Endothelial cell of hepatic sinusoid (primary cell): Measurements from ENCODE around the gene ITCH.
"Not testable (repeated sequence)": the region's sequence is repeated elsewhere in the genome, so short reads cannot be mapped to it uniquely, and the experiment has no call there.

Source experiments
- in situ Hi-C: cut with HindIII; loops from 2 replicates; pipeline ENCODE4 v1.10.0; 2017; ENCODE audit warnings: low sequenced_read_pairs

The ITCH gene

DNA sequence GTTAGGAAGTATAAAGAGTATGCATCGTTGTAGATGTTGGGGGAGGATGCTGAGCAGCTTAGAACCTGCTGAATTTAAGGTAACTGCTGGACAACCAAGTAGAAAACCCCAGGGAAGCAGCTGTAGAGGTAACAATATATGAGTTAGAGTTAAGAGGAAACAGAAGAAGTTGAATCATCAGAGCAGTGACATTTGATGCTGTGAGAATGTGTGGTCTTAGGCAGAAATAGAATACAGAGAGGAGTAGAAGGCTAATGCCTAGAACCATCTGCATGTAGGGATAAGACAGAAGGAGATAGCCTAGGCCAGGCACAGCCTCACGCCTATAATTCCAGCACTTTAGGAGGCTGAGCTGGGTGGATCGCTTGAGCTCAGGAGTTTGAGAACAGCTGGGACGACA is 130.6 kb downstream of the ITCH start:
- in situ Hi-C loops: no loop called here

DNA sequence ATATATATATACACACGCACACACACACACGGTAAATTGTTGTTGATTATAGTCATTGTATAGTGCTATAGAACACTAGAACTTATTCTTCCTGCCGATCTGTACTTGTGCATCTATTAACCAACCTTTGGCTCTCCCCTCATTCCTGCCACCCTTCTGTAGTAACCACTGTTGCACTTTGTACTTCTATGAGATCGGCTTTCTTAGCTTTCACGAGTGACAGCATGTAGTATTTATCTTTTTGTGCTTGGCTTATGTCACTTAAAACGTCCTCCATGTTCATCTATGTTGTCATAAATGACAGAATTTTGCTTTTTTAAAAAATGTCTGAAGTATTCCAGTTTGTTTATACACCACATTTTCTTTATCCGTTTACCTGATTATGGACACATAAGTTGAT is 132.2 kb downstream of the ITCH start:
- in situ Hi-C loops: no loop called here

DNA sequence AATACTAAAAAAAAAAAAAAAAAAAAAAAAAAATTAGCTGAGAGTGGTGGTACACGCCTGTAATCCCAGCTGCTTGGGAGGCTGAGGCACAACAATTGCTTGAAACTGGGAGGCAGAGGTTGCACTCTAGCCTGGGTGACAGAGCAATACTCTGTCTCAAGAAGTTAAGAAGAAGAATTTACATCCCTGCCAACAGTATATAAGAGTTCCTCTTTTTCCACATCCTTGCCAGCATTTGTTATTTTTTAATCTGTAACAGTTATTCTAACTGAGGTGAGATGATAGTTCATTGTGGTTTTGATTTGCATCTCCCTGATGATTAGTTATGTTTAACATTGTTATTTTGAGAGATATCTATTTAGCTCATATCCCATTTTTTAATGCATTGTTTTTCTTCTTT is 132.8 kb downstream of the ITCH start:
- in situ Hi-C loops: no loop called here

DNA sequence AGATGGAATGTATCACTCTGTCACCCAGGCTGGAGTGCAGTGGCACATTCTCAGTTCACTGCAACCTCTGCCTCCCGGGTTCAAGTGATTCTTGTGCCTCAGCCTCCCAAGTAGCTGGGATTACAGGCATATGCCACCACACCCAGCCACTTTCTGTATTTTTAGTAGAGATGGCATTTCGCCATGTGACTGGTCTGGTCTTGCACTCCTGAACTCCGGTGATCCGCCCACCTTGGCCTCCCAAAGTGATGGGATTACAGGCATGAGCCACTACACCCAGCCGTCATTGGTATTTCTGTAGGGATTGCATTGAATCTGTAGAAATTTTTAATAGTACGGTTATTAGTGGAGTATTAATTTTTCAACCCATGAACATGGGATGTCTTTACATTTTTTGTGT is 134.5 kb downstream of the ITCH start:
- in situ Hi-C loops: not testable (repeated sequence)

GRCh38 chr20:34500823-34501222 is 137.8 kb downstream of the ITCH start:
- in situ Hi-C loops: loop anchor here (25.0 kb wide), 1 partner anchor 164 kb away; no protein-coding TSS in a partner anchor

- in situ Hi-C loops: loop anchor here (25.0 kb wide), 1 partner anchor 169 kb away; no protein-coding TSS in a partner anchor
These were observed 143.4 kb downstream of the ITCH start for GRCh38 chr20:34506480-34506879.

DNA sequence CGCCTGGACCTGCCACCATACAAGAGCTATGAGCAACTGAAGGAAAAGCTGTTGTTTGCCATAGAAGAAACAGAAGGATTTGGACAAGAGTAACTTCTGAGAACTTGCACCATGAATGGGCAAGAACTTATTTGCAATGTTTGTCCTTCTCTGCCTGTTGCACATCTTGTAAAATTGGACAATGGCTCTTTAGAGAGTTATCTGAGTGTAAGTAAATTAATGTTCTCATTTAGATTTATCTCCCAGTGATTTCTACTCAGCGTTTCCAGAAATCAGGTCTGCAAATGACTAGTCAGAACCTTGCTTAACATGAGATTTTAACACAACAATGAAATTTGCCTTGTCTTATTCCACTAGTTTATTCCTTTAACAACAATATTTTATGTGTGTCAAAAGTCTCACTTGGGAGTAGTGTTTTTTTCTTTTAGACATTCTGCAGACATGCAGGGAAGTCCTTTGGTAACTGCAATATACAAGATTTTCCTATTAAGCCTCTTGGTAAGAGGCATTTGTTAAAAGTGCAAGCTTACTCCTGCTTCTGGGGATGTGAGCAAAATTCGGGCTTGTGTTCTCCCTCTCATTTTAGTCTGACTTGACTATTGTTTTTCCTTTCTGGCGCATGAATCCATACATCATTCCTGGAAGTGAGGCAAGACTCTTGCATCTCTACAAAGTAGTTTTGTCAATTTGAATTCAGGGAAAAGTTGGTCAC is 144.8 kb downstream of the ITCH start:
- in situ Hi-C loops: loop anchor here (25.0 kb wide), 1 partner anchor 171 kb away; no protein-coding TSS in a partner anchor

GRCh38 chr20:34510575-34510974 is 147.5 kb downstream of the ITCH start:
- in situ Hi-C loops: loop anchor here (25.0 kb wide), 1 partner anchor 173 kb away; no protein-coding TSS in a partner anchor

DNA sequence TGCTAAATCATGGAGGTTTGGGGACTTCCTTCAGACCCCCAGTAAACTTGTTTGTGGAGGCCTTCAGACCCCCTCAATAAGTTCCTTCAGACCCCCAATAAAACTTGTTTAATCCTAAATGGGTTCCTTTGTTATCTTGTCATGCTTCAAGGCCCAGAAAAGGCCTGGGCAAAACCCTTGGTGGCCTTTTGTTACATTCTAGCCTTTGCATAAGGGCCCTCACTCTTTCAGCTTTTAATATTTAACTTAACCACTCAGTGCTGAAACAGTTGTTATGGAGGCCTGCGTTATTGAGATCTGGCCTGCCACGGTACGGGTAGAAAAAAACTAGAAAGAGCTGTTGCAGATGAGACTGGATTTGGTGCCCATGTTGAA is 148.8 kb downstream of the ITCH start:
- in situ Hi-C loops: loop anchor here (25.0 kb wide), 1 partner anchor 175 kb away; no protein-coding TSS in a partner anchor

GRCh38 chr20:34512266-34512954 is 149.3 kb downstream of the ITCH start:
- in situ Hi-C loops: loop anchor here (25.0 kb wide), 1 partner anchor 175 kb away; no protein-coding TSS in a partner anchor

DNA sequence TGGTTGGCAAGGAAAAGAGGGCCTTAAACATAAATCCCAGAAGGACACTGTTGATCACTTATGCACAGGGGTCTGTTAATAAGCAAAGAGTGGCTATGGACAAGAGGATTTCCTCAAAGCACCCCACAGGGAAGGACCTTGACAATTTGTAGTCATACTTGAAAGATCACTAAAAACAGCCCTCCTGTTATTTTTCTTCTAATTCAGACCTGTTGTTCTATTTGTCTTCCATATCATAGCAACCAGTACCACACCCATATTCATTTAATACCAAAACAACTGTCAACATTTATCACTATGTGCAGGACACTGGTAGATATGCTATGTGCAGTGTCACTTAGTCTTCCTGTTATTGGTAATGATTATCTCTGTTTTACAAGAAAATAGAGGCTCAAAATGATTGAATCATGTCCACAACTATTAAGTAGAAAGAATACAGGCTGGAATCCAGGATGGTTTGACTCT is 149.9 kb downstream of the ITCH start:
- in situ Hi-C loops: loop anchor here (25.0 kb wide), 1 partner anchor 176 kb away; no protein-coding TSS in a partner anchor

DNA sequence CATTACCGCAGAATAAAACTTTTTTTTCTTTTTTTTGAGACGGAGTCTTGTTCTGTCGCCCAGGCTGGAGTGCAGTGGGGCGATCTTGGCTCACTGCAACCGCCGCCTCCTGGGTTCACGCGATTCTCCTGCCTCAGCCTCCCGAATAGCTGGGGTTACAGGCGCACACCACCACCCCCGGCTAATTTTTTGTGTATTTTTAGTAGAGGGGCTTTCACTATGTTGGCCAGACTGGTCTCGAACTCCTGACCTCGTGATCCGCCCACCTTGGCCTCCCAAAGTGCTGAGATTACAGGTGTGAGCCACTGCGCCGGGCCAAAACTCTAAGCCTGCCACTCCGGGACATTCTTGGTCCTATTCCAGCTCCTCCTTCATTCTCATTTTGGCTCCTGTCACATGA is 151.0 kb downstream of the ITCH start:
- in situ Hi-C loops: loop anchor here (25.0 kb wide), 1 partner anchor 177 kb away; no protein-coding TSS in a partner anchor

- in situ Hi-C loops: loop anchor here (5.0 to 25.0 kb wide), 2 partner anchors 58 to 178 kb away; no protein-coding TSS in a partner anchor
These were observed 151.9 kb downstream of the ITCH start for GRCh38 chr20:34514897-34515483.

GRCh38 chr20:34515484-34516246 is 152.6 kb downstream of the ITCH start:
- in situ Hi-C loops: loop anchor here (5.0 to 25.0 kb wide), 2 partner anchors 58 to 178 kb away; no protein-coding TSS in a partner anchor

DNA sequence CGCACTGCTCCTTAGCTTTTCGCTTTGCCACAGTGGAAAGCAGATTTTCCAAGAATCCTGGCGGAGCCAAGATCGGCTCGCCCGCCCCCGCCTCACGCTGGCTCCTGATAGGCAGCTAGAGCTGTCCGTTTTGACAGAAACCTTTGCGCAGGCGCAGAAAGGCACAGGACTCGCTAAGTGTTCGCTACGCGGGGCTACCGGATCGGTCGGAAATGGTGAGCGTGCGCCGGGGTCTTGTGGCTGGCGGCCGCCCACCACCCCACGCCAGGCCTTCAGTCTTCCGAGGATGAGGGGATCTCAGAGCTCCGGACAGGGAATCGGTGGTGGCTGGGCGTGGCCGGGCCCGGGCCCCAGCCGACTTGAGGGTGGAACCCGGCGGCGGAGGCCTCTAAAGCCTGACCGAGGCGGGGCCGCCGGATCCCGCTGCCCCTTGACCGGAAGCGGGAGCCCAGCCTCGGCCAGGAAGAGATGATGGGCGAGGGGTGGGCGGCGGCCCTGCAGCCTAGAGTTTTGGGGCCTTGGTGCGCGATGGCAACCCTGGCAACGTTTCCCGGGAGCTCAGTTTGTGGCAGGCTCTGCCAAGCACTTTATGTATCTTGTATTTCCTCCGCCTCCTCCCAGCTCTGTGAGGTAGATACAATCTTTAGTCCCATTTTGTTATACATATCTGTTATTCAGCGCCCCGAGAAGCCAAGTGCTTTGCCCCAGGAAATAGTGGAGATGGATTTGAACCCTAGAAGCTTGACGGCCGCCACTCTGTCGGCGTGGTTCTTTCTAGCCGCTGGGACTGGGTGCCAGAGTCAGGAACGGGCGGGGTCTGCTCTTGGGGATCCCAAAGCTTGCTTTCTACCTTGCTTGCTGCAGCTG is 153.4 kb downstream of the ITCH start, which contains the start of gene DYNLRB1:
Gene DYNLRB1 (plus strand): TSS at position 176 of the 867 bp plus-strand sequence. CDS start 37 bp downstream, at position 213.
- in situ Hi-C loops: loop anchor here (5.0 to 25.0 kb wide), 2 partner anchors 59 to 179 kb away; no protein-coding TSS in a partner anchor

DNA sequence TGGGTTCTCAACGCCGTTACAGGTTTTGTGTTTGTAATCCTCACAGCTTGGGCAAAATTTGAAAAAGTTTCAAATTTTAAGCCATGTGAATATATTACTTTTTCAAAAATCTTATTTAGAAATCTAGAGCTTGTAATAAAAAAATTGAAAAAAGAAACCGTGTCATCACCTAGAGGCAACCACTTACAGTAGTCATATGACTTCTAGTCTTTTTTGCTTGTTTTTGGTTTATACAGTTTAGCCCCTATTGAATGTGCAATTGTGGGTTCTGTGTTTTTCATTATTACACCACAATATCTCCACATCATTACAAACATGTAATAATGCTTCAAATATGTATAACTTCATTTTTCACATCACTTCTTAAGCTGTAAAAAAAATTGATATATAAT is 154.0 kb downstream of the ITCH start:
- in situ Hi-C loops: loop anchor here (5.0 to 25.0 kb wide), 2 partner anchors 60 to 180 kb away; no protein-coding TSS in a partner anchor

- in situ Hi-C loops: loop anchor here (5.0 to 25.0 kb wide), 2 partner anchors 62 to 182 kb away; no protein-coding TSS in a partner anchor
These were observed 155.8 kb downstream of the ITCH start for GRCh38 chr20:34518863-34519262.

DNA sequence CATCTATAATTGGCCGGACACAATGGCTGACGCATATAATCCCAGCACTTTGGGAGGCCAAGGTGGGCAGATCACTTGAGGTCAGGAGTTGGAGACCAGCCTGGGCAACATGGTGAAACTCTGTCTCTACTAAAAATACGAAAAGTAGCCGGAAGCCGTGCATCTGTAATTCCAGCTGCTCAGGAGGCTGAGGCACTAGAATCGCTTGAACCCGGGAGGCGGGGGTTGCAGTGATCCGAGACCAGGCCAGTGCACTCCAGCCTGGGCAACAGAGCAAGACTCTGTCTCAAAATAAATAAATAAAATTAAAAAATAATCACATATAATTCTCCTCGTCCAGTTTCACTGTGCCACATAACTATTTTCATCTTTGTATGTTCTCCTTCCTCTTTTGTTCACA is 156.8 kb downstream of the ITCH start:
- in situ Hi-C loops: loop anchor here (5.0 to 25.0 kb wide), 2 partner anchors 63 to 183 kb away; no protein-coding TSS in a partner anchor
